HCT116 (cell line): ENCODE results near the gene IL17B. TPM values are rescaled to one million over a fixed set of nuclear protein-coding genes. Genes with fewer than 3 reads are reported as not detected.

ENCODE experiments used
- ATAC-seq: fragments of 200-7000 bp; cut with Tn5 transposase; 2 replicates; pipeline ENCODE4 v1.9.1; 2020; ENCODE audit warnings: mild to moderate bottlenecking, moderate library complexity
- BruUV-seq: library from RNA; stranded (reverse); fragments of 400-500 nt; replicated peaks from 2 replicates; lab custom pipeline; 2021; lab: Mats Ljungman, UMichigan
- CTCF ChIA-PET: fragments of 300-600 bp; sonication (Branson Sonifier 250); formaldehyde crosslinking; loops from one replicate; lab custom pipeline; 2021; ENCODE audit warnings: antibody characterized with exemption; lab: Charles Lee
- POLR2A ChIA-PET: fragments of 300-600, 350-600 bp; sonication (Branson Sonifier 250); formaldehyde crosslinking; loops from one replicate; lab custom pipeline; 2021; ENCODE audit warnings: antibody characterized with exemption; lab: Charles Lee
- RAD21 ChIA-PET, 2 experiments: fragments of 300-600 bp; sonication (Branson Sonifier 250); formaldehyde crosslinking; loops; one replicate each; lab custom pipeline; 2023; ENCODE audit warnings: low total read pairs in 2 of 2; ENCODE audit not compliant: uncharacterized antibody in 2 of 2, unreplicated experiment in 2 of 2, low non-redundant PET in 1 of 2; lab: Charles Lee
- DNase-seq: peaks from one replicate; pipeline ENCODE4 v3.0.0-alpha.2; 2010; ENCODE audit warnings: low read depth, low spot score
- H2AFZ ChIP-seq: fragments of 200-600 bp; shearing (Covaris generic), sonication (generic); 2 replicates; pipeline ENCODE4 v1.6.1; 2017; ENCODE audit warnings: low read depth, mixed run types, mixed read lengths, antibody characterized with exemption, low read length; ENCODE audit not compliant: poor library complexity, severe bottlenecking
- H3K27ac ChIP-seq: 2 replicates; pipeline ENCODE4 v1.5.1; 2012; ENCODE audit warnings: low read depth, low read length
- H3K27me3 ChIP-seq: fragments of 200-600 bp; sonication (generic); 2 replicates; pipeline ENCODE4 v1.6.1; 2016; ENCODE audit warnings: mixed run types, low read length, mixed read lengths; ENCODE audit not compliant: insufficient read depth
- H3K36me3 ChIP-seq, 2 experiments: fragments of 200-500 bp in 1 of 2; fragments of 200-600 bp in 1 of 2; sonication (Bioruptor generic) in 1 of 2; sonication (generic) in 1 of 2; 2 replicates each; pipeline versions ENCODE4 v1.5.1 to v1.6.1; 2014 to 2016; ENCODE audit warnings: low read length in 2 of 2, inconsistent platforms in 1 of 2, mixed read lengths in 1 of 2, mixed run types in 1 of 2; ENCODE audit not compliant: insufficient read depth in 2 of 2, control insufficient read depth in 1 of 2
- H3K4me1 ChIP-seq, 2 experiments: fragments of 200-600 bp in 1 of 2; sonication (generic) in 1 of 2; 2 replicates each; pipeline versions ENCODE4 v1.5.1 to v1.6.1; 2012 to 2017; ENCODE audit warnings: low read length in 2 of 2, inconsistent platforms in 1 of 2, mild to moderate bottlenecking in 1 of 2, mixed read lengths in 1 of 2, mixed run types in 1 of 2, moderate library complexity in 1 of 2; ENCODE audit not compliant: insufficient read depth in 2 of 2, control insufficient read depth in 1 of 2
- H3K4me2 ChIP-seq: fragments of 200-600 bp; sonication (generic); 2 replicates; pipeline ENCODE4 v1.6.1; 2017; ENCODE audit warnings: mixed run types, low read length, mixed read lengths
- H3K4me3 ChIP-seq, 2 experiments: fragments of 200-600 bp in 1 of 2; sonication (generic) in 1 of 2; replicated peaks in 1 of 2; 2 replicates each; pipeline ENCODE4 v1.5.1; 2011 to 2016; ENCODE audit warnings: low read length in 2 of 2, control low read depth in 1 of 2, low read depth in 1 of 2, mild to moderate bottlenecking in 1 of 2, mixed read lengths in 1 of 2, mixed run types in 1 of 2
- H3K79me2 ChIP-seq: fragments of 200-600 bp; sonication (generic); 2 replicates; pipeline ENCODE4 v1.6.1; 2017; ENCODE audit warnings: mild to moderate bottlenecking, mixed run types, low read length, moderate library complexity, mixed read lengths; ENCODE audit not compliant: insufficient read depth
- H3K9ac ChIP-seq: fragments of 200-600 bp; sonication (generic); 2 replicates; pipeline ENCODE4 v1.6.1; 2016; ENCODE audit warnings: low read length, mixed read lengths
- H3K9me2 ChIP-seq: fragments of 200-600 bp; sonication (generic), shearing (Covaris generic); 2 replicates; pipeline ENCODE4 v1.6.1; 2017; ENCODE audit warnings: mixed run types, mild to moderate bottlenecking, moderate library complexity; ENCODE audit not compliant: insufficient read depth
- H3K9me3 ChIP-seq, 2 experiments: fragments of 200-500 bp in 1 of 2; fragments of 200-600 bp in 1 of 2; sonication (Bioruptor generic) in 1 of 2; sonication (generic) in 1 of 2; 2 replicates each; pipeline ENCODE4 v1.6.1; 2014 to 2017; ENCODE audit warnings: low read length in 2 of 2, mixed read lengths in 2 of 2, inconsistent platforms in 1 of 2, low read depth in 1 of 2, mild to moderate bottlenecking in 1 of 2, mixed run types in 1 of 2, moderate library complexity in 1 of 2; ENCODE audit not compliant: control insufficient read depth in 1 of 2, insufficient read depth in 1 of 2
- H4K20me1 ChIP-seq: fragments of 200-600 bp; sonication (generic), shearing (Covaris generic); 2 replicates; pipeline ENCODE4 v1.6.1; 2017; ENCODE audit warnings: mixed run types, mild to moderate bottlenecking, moderate library complexity; ENCODE audit not compliant: insufficient read depth
- ATF3 ChIP-seq: IDR thresholded peaks from 2 replicates; pipeline ENCODE4 v1.6.1; 2012
- CBX3 ChIP-seq: IDR thresholded peaks from 2 replicates; pipeline ENCODE4 v1.6.1; 2012; ENCODE audit warnings: low read depth
- CEBPB ChIP-seq: IDR thresholded peaks from 2 replicates; pipeline ENCODE4 v1.6.1; 2012; ENCODE audit warnings: low read depth
- ELF1 ChIP-seq: IDR thresholded peaks from 2 replicates; pipeline ENCODE4 v1.6.1; 2012; ENCODE audit warnings: low read depth, borderline replicate concordance
- EZH2 ChIP-seq: fragments of 200-600 bp; sonication (generic); IDR thresholded peaks from 2 replicates; pipeline ENCODE4 v1.6.1; 2017; ENCODE audit warnings: antibody characterized with exemption, mixed run types
- EZH2phosphoT487 ChIP-seq: fragments of 200-600 bp; IDR thresholded peaks from 2 replicates; pipeline ENCODE4 v1.6.1; 2018; ENCODE audit warnings: antibody characterized with exemption, borderline replicate concordance
- FOSL1 ChIP-seq: IDR thresholded peaks from 2 replicates; pipeline ENCODE4 v1.6.1; 2012; ENCODE audit warnings: low read depth
- JUND ChIP-seq: IDR thresholded peaks from 2 replicates; pipeline ENCODE4 v1.6.1; 2012
- POLR2A ChIP-seq: IDR thresholded peaks from 2 replicates; pipeline ENCODE4 v1.7.0; 2011; ENCODE audit warnings: borderline replicate concordance; ENCODE audit not compliant: insufficient read depth, insufficient read length; ENCODE audit errors: extremely low read depth
- POLR2AphosphoS5 ChIP-seq: IDR thresholded peaks from 2 replicates; pipeline ENCODE4 v1.6.1; 2011; ENCODE audit warnings: mild to moderate bottlenecking, low read depth, low read length, moderate library complexity
- RAD21 ChIP-seq: IDR thresholded peaks from 2 replicates; pipeline ENCODE4 v1.6.1; 2012; ENCODE audit warnings: low read depth, mild to moderate bottlenecking
- SP1 ChIP-seq: IDR thresholded peaks from 2 replicates; pipeline ENCODE4 v1.6.1; 2012; ENCODE audit warnings: low read depth
- SRF ChIP-seq: IDR thresholded peaks from 2 replicates; pipeline ENCODE4 v1.6.1; 2012; ENCODE audit warnings: low read depth
- TCF7L2 ChIP-seq: IDR thresholded peaks from 2 replicates; pipeline ENCODE4 v1.7.0; 2011; ENCODE audit warnings: borderline replicate concordance, inconsistent platforms; ENCODE audit not compliant: insufficient read depth, insufficient read length; ENCODE audit errors: extremely low read depth
- YY1 ChIP-seq: IDR thresholded peaks from 2 replicates; pipeline ENCODE4 v1.6.1; 2011; ENCODE audit warnings: low read length, low read depth, moderate library complexity, mild to moderate bottlenecking; ENCODE audit not compliant: insufficient replicate concordance; ENCODE audit errors: extremely low read depth
- ZFX ChIP-seq: fragments of 450-650 bp; IDR thresholded peaks from 2 replicates; pipeline ENCODE4 v1.6.1; 2017
- ZNF274 ChIP-seq: fragments of 200-500 bp; sonication (Bioruptor generic); IDR thresholded peaks from 2 replicates; pipeline ENCODE4 v1.6.1; 2014; ENCODE audit warnings: mild to moderate bottlenecking, low read depth, low read length, inconsistent platforms
- intact Hi-C: fragments of 100-400 bp; cut with micrococcal nuclease; formaldehyde crosslinking; loops from 2 replicates; pipeline ENCODE4 v1.10.0; 2022
- total RNA-seq: library from RNA; stranded (reverse); gene quantifications from one replicate; pipeline ENCODE4 v1.2.1, GENCODE V29; 2021; ENCODE audit not compliant: unreplicated experiment
- TF ChIP-seq, protein P1 (sequence below): IDR thresholded peaks from 2 replicates; pipeline ENCODE4 v1.6.1; 2011; ENCODE audit warnings: mild to moderate bottlenecking, low read length, moderate library complexity; ENCODE audit not compliant: insufficient replicate concordance; ENCODE audit errors: extremely low read depth
- TF ChIP-seq, protein P2 (sequence below), 3 experiments: fragments of 200-600 bp in 1 of 3; sonication (generic) in 1 of 3; IDR thresholded peaks in 2 of 3; conservative IDR thresholded peaks in 1 of 3; 2 replicates each; pipeline ENCODE4 v1.5.1; 2012 to 2017; ENCODE audit warnings: low read depth in 2 of 3, low read length in 2 of 3, antibody characterized with exemption in 1 of 3, borderline replicate concordance in 1 of 3, control low read depth in 1 of 3, mild to moderate bottlenecking in 1 of 3, mixed read lengths in 1 of 3, mixed run types in 1 of 3, moderate library complexity in 1 of 3; ENCODE audit not compliant: insufficient read depth in 1 of 3

IL17B gene
- total RNA-seq, 1 experiment from 2014 or later = 0.81 TPM

GRCh38 chr5:149426931-149427330 lies 47.8 kb upstream of the IL17B start (continued):
- TF ChIP-seq, protein P1, sequence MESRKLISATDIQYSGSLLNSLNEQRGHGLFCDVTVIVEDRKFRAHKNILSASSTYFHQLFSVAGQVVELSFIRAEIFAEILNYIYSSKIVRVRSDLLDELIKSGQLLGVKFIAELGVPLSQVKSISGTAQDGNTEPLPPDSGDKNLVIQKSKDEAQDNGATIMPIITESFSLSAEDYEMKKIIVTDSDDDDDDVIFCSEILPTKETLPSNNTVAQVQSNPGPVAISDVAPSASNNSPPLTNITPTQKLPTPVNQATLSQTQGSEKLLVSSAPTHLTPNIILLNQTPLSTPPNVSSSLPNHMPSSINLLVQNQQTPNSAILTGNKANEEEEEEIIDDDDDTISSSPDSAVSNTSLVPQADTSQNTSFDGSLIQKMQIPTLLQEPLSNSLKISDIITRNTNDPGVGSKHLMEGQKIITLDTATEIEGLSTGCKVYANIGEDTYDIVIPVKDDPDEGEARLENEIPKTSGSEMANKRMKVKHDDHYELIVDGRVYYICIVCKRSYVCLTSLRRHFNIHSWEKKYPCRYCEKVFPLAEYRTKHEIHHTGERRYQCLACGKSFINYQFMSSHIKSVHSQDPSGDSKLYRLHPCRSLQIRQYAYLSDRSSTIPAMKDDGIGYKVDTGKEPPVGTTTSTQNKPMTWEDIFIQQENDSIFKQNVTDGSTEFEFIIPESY = no peak
- TF ChIP-seq POLR2A = no peak
- no peak for TF ChIP-seq SRF
- TF ChIP-seq TCF7L2 = no peak
- no peak for TF ChIP-seq RAD21
- no peak for TF ChIP-seq CEBPB
- TF ChIP-seq POLR2AphosphoS5 = no peak
- no peak for TF ChIP-seq ZFX
- no peak for TF ChIP-seq EZH2phosphoT487
- TF ChIP-seq YY1 = no peak

GRCh38 chr5:149425729-149426128 lies 46.6 kb upstream of the IL17B start:
- Histone ChIP-seq H4K20me1 (no peaks in the 10 kb centered on the region), H3K4me2 (no peak overlapping the region), H3K79me2 (no peaks in the 10 kb centered on the region), H3K27me3 (no peaks in the 10 kb centered on the region), H3K4me3 (no peak overlapping the region), H3K36me3 (no peaks in the 10 kb centered on the region), H2AFZ (no peak overlapping the region), H3K9me2 (no peaks in the 10 kb centered on the region), H3K9ac (no peak overlapping the region), H3K9me3 (no peaks in the 10 kb centered on the region), H3K27ac (no peak overlapping the region), H3K4me1 (peaks cover 17 to 52% of the 10 kb centered on the region in 2 experiments; a peak in 3 of 4 replicates)
- DNase-seq = no peak
- CTCF ChIA-PET = interaction anchor here (1.0 to 1.1 kb wide), 2 partner anchors 8 to 17 kb away, joined by 3 to 4 read pairs; no protein-coding TSS in a partner anchor
- no peak for ATAC-seq
- RAD21 ChIA-PET = no interaction called here
- intact Hi-C loops = no loop called here
- no TSS peak for BruUV-seq
- POLR2A ChIA-PET = no interaction called here
- TF ChIP-seq JUND (no peak), SRF (no peak), ATF3 (no peak), TCF7L2 (no peak), CEBPB (no peak), ZFX (no peak), ZNF274 (no peak), EZH2 (no peak), FOSL1 (no peak), SP1 (no peak), ELF1 (no peak), POLR2A (no peak), POLR2AphosphoS5 (no peak), RAD21 (no peak), CBX3 (no peak)
- TF ChIP-seq, protein P2, sequence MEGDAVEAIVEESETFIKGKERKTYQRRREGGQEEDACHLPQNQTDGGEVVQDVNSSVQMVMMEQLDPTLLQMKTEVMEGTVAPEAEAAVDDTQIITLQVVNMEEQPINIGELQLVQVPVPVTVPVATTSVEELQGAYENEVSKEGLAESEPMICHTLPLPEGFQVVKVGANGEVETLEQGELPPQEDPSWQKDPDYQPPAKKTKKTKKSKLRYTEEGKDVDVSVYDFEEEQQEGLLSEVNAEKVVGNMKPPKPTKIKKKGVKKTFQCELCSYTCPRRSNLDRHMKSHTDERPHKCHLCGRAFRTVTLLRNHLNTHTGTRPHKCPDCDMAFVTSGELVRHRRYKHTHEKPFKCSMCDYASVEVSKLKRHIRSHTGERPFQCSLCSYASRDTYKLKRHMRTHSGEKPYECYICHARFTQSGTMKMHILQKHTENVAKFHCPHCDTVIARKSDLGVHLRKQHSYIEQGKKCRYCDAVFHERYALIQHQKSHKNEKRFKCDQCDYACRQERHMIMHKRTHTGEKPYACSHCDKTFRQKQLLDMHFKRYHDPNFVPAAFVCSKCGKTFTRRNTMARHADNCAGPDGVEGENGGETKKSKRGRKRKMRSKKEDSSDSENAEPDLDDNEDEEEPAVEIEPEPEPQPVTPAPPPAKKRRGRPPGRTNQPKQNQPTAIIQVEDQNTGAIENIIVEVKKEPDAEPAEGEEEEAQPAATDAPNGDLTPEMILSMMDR (IDR thresholded peaks at IDR 0.05 in 2 of 3, conservative IDR thresholded peaks at IDR 0.05 in 1 of 3; ENCODE audit: borderline replicate concordance in 1 of 3, insufficient read depth in 1 of 3, low read depth in 2 of 3, low read length in 2 of 3) = no peak
- TF ChIP-seq, protein P1 = no peak
